ENCODE data around the gene GPR17. TPM values are rescaled to one million over a fixed set of nuclear protein-coding genes. Genes with fewer than 3 reads are reported as not detected.

GPR17 gene
- total and polyA plus RNA-seq, 8 donors = 0.24 to 3.6 (median 1.1) TPM

DNA sequence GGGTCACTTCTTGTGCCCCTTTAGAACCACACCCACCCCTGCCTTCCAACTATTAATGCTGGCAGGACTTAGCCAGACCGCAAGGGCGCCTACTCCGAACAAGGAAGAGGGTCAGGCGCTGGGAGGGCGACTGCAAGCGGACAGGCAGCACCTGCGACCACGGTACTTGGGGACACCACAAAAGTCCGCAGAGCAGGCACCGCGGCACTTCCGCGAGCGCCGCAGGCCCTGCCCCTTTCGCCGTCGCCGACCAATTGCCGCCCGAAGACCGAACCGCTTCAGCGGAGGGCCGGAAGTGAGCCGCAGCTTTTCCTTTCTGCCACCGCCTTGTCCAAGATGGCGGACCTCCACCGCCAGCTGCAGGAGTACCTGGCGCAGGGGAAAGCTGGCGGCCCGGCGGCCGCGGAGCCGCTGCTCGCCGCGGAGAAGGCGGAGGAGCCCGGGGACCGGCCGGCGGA, 55.3 kb downstream of the GPR17 start, which contains the start of gene SFT2D3:
Gene SFT2D3 (plus strand): TSS at position 305 of the 458 bp plus-strand sequence. CDS start 32 bp downstream, at position 337.
- H3K4me1 ChIP-seq = peaks cover 17 to 47% of the 10 kb centered on the region in 2 donors
- TF ChIP-seq, protein P1, sequence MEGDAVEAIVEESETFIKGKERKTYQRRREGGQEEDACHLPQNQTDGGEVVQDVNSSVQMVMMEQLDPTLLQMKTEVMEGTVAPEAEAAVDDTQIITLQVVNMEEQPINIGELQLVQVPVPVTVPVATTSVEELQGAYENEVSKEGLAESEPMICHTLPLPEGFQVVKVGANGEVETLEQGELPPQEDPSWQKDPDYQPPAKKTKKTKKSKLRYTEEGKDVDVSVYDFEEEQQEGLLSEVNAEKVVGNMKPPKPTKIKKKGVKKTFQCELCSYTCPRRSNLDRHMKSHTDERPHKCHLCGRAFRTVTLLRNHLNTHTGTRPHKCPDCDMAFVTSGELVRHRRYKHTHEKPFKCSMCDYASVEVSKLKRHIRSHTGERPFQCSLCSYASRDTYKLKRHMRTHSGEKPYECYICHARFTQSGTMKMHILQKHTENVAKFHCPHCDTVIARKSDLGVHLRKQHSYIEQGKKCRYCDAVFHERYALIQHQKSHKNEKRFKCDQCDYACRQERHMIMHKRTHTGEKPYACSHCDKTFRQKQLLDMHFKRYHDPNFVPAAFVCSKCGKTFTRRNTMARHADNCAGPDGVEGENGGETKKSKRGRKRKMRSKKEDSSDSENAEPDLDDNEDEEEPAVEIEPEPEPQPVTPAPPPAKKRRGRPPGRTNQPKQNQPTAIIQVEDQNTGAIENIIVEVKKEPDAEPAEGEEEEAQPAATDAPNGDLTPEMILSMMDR (IDR thresholded peaks at IDR 0.05) = no peak
- ATAC-seq = peak; percentile 90
- H3K9me3 ChIP-seq = no peaks in the 10 kb centered on the region
- H3K4me3 ChIP-seq = peak within 1 kb of the TSS; percentile 52 to 62
- H3K36me3 ChIP-seq = peaks cover 0 to 14% of the 10 kb centered on the region in 2 donors
- intact Hi-C loops (cut with DNase I) = no loop called here
- DNase-seq = peak; percentile 87 to 98 (median 95)
- peak within 1 kb of the TSS; percentile 97 to 99 for H3K27ac ChIP-seq
- no peaks in the 10 kb centered on the region for H3K27me3 ChIP-seq

DNA sequence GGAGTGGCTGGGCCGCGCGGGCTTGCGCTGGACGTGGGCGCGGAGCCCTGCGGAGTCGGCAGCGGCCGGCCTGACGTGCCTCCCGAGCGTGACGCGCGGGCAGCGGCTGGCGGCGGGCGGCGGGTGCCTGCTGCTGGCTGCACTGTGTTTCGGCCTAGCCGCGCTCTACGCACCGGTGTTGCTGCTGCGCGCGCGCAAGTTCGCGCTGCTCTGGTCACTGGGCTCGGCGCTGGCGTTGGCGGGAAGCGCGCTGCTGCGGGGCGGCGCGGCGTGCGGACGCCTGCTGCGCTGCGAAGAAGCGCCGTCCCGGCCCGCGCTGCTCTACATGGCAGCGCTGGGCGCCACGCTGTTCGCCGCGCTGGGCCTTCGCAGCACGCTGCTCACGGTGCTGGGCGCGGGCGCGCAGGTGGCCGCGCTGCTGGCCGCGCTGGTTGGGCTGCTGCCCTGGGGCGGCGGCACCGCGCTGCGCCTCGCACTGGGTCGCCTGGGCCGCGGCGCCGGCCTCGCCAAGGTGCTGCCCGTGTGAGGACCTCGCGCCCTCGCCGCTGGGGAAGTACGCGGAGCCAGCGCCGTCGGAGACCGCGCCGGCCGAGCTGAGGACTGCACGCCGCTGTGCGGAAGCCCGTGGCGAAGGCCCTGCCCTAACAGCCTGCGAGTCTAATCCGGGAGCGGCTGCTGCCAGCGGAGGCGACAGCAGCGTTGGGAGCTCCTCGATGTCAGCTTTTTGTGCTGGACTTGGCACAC, 55.9 kb downstream of the GPR17 start:
- peak overlapping the region; percentile 97 to 99 for H3K27ac ChIP-seq
- no peaks in the 10 kb centered on the region for H3K27me3 ChIP-seq
- peak overlapping the region; percentile 52 to 62 for H3K4me3 ChIP-seq
- DNase-seq (peak; percentile 73 to 96 (median 82)), ATAC-seq (peak; percentile 72)
- no peaks in the 10 kb centered on the region for H3K9me3 ChIP-seq
- H3K4me1 ChIP-seq = peaks cover 17 to 47% of the 10 kb centered on the region in 2 donors
- TF ChIP-seq, protein P1 (IDR thresholded peaks at IDR 0.05) = peak in 1 of 2 donors; percentile 52
- H3K36me3 ChIP-seq = peaks cover 0 to 20% of the 10 kb centered on the region in 2 donors
- intact Hi-C loops (cut with DNase I) = no loop called here

Other genes with a start within 250 kb of the GPR17 start
- under 1 TPM in 1 of 2 donors, not detected in 1; 0.50 TPM for gene PROC, start 227.7 kb upstream of the GPR17 start, total RNA-seq
- gene PROC, start 227.7 kb upstream of the GPR17 start, polyA plus RNA-seq (ENCODE audit: insufficient read length in 6 of 6) = 1 to 10 TPM; 2.7 to 4.6 (median 4.1) TPM
- 10 to 100 TPM; 37.2 to 37.5 TPM for gene IWS1, start 119.7 kb upstream of the GPR17 start, total RNA-seq
- 10 to 100 TPM; 62.6 to 72.9 (median 68.8) TPM for gene IWS1, start 119.7 kb upstream of the GPR17 start, polyA plus RNA-seq (ENCODE audit: insufficient read length in 6 of 6)
- gene MYO7B, start 110.5 kb upstream of the GPR17 start, total RNA-seq = 1 to 10 TPM in 1 of 2 donors, under 1 TPM in 1; 0.61 to 2.4 TPM
- 1 to 10 TPM in 3 of 6 donors, under 1 TPM in 3; 0.77 to 2.0 (median 1.00) TPM for gene MYO7B, start 110.5 kb upstream of the GPR17 start, polyA plus RNA-seq (ENCODE audit: insufficient read length in 6 of 6)
- gene LIMS2, start 29.4 kb downstream of the GPR17 start, total RNA-seq = 100 to 1,000 TPM in 1 of 2 donors, 10 to 100 TPM in 1; 50.5 to 122 TPM
- 10 to 100 TPM; 22.4 to 35.1 (median 25.5) TPM for gene LIMS2, start 29.4 kb downstream of the GPR17 start, polyA plus RNA-seq (ENCODE audit: insufficient read length in 6 of 6)
- gene SFT2D3, start 55.3 kb downstream of the GPR17 start, total RNA-seq = 1 to 10 TPM; 4.7 to 6.8 TPM
- under 1 TPM in 2 of 6 donors, not detected in 4; 0.56 to 1.00 TPM for gene SFT2D3, start 55.3 kb downstream of the GPR17 start, polyA plus RNA-seq (ENCODE audit: insufficient read length in 6 of 6)
- 10 to 100 TPM; 46.4 to 55.2 TPM for gene WDR33, start 165.0 kb downstream of the GPR17 start, total RNA-seq
- 10 to 100 TPM; 47.3 to 57.5 (median 50.8) TPM for gene WDR33, start 165.0 kb downstream of the GPR17 start, polyA plus RNA-seq (ENCODE audit: insufficient read length in 6 of 6)
- 10 to 100 TPM; 27.2 to 28.0 TPM for gene POLR2D, start 212.0 kb downstream of the GPR17 start, total RNA-seq
- 10 to 100 TPM; 34.7 to 39.5 (median 36.9) TPM for gene POLR2D, start 212.0 kb downstream of the GPR17 start, polyA plus RNA-seq (ENCODE audit: insufficient read length in 6 of 6)
- 10 to 100 TPM; 13.6 to 15.1 TPM for gene AMMECR1L, start 239.8 kb downstream of the GPR17 start, total RNA-seq
- 10 to 100 TPM; 22.2 to 26.3 (median 25.0) TPM for gene AMMECR1L, start 239.8 kb downstream of the GPR17 start, polyA plus RNA-seq (ENCODE audit: insufficient read length in 6 of 6)

All from left lung (tissue), 10 donors.